Measurements from ENCODE around the gene SVEP1. TPM values are rescaled to one million over a fixed set of nuclear protein-coding genes. Genes with fewer than 3 reads are reported as not detected.
"Not testable (repeated sequence)": the region's sequence is repeated elsewhere in the genome, so short reads cannot be mapped to it uniquely, and the experiment has no call there.

Gene SVEP1
- polyA plus RNA-seq (ENCODE audit: insufficient read length in 3 of 3), result 10 to 100 TPM in 1 of 3 donors, 1 to 10 TPM in 2; 4.5 to 10.1 (median 6.8) TPM
- long read RNA-seq, donor 1, result 0 reads
- long read RNA-seq, donor 2, result 0 reads
- long read RNA-seq, donor 3, partial matches to known transcripts, result 5 of 5 reads
- long read RNA-seq, donor 3, other reads (novel, unspliced or antisense), result 0 of 5 reads
- long read RNA-seq, donor 4, result 0 reads
- long read RNA-seq, donor 5, result 0 reads
- long read RNA-seq, donor 6, result 0 reads
- long read RNA-seq, donor 7, result 0 reads
- long read RNA-seq, donor 8, partial matches to known transcripts, result 10 of 10 reads
- long read RNA-seq, donor 8, other reads (novel, unspliced or antisense), result 0 of 10 reads
- long read RNA-seq, donor 9, result 0 reads
- long read RNA-seq, donor 10, result 0 reads
- long read RNA-seq, donor 11, result 0 reads
- long read RNA-seq, donor 12, result 0 reads
- long read RNA-seq, donor 13, result 0 reads
- long read RNA-seq, donor 14, partial matches to known transcripts, result 6 of 6 reads
- long read RNA-seq, donor 14, other reads (novel, unspliced or antisense), result 0 of 6 reads
- long read RNA-seq, donor 15, full-length matches to known transcripts, result 1 of 1 reads
- long read RNA-seq, donor 15, partial matches to known transcripts, result 0 of 1 reads
- long read RNA-seq, donor 15, other reads (novel, unspliced or antisense), result 0 of 1 reads
- long read RNA-seq, donor 16, partial matches to known transcripts, result 5 of 5 reads
- long read RNA-seq, donor 16, other reads (novel, unspliced or antisense), result 0 of 5 reads

GRCh38 chr9:110579034-110579861, at the start of gene SVEP1:
Gene SVEP1, minus strand, starts transcription at chr9:110579741. Its CDS starts 198 bp downstream, at chr9:110579543.
- DNase-seq (ENCODE audit: extremely low read depth in 1 of 11, low read depth in 9 of 11, low spot score in 4 of 11), result peak in 6 of 11 donors; percentile 23 to 39 (median 36)

GRCh38 chr9:110626101-110626829, 46.7 kb upstream of the SVEP1 start:
- DNase-seq (ENCODE audit: extremely low read depth in 1 of 11, low read depth in 9 of 11, low spot score in 4 of 11), result no peak

GRCh38 chr9:110623462-110624025, 44.0 kb upstream of the SVEP1 start:
- peak in 7 of 11 donors; percentile 31 to 70 (median 51) for DNase-seq (ENCODE audit: extremely low read depth in 1 of 11, low read depth in 9 of 11, low spot score in 4 of 11)

- DNase-seq (ENCODE audit: extremely low read depth in 1 of 11, low read depth in 9 of 11, low spot score in 4 of 11), result no peak
Measured at GRCh38 chr9:110622368-110622767, 42.8 kb upstream of the SVEP1 start.

GRCh38 chr9:110620726-110621125, 41.2 kb upstream of the SVEP1 start:
- DNase-seq (ENCODE audit: extremely low read depth in 1 of 11, low read depth in 9 of 11, low spot score in 4 of 11), result no peak

- no peak for DNase-seq (ENCODE audit: extremely low read depth in 1 of 11, low read depth in 9 of 11, low spot score in 4 of 11)
Measured at GRCh38 chr9:110619831-110620230, 40.3 kb upstream of the SVEP1 start.

GRCh38 chr9:110615498-110615897, 36.0 kb upstream of the SVEP1 start:
- DNase-seq (ENCODE audit: extremely low read depth in 1 of 11, low read depth in 9 of 11, low spot score in 4 of 11), result no peak

- not testable (repeated sequence) for DNase-seq (ENCODE audit: extremely low read depth in 1 of 11, low read depth in 9 of 11, low spot score in 4 of 11)
Measured at GRCh38 chr9:110614576-110614975, 35.0 kb upstream of the SVEP1 start.

- no peak for DNase-seq (ENCODE audit: extremely low read depth in 1 of 11, low read depth in 9 of 11, low spot score in 4 of 11)
Measured at GRCh38 chr9:110606179-110606790, 26.7 kb upstream of the SVEP1 start.

- DNase-seq (ENCODE audit: extremely low read depth in 1 of 11, low read depth in 9 of 11, low spot score in 4 of 11), result no peak
Measured at GRCh38 chr9:110605565-110605964, 26.0 kb upstream of the SVEP1 start.

- DNase-seq (ENCODE audit: extremely low read depth in 1 of 11, low read depth in 9 of 11, low spot score in 4 of 11), result no peak
Measured at GRCh38 chr9:110604171-110604601, 24.6 kb upstream of the SVEP1 start.

GRCh38 chr9:110602281-110602680, 22.7 kb upstream of the SVEP1 start:
- no peak for DNase-seq (ENCODE audit: extremely low read depth in 1 of 11, low read depth in 9 of 11, low spot score in 4 of 11)

GRCh38 chr9:110601098-110601497, 21.6 kb upstream of the SVEP1 start:
- DNase-seq (ENCODE audit: extremely low read depth in 1 of 11, low read depth in 9 of 11, low spot score in 4 of 11), result no peak

GRCh38 chr9:110599468-110599867, 19.9 kb upstream of the SVEP1 start:
- DNase-seq (ENCODE audit: extremely low read depth in 1 of 11, low read depth in 9 of 11, low spot score in 4 of 11), result no peak

GRCh38 chr9:110592044-110592830, 12.7 kb upstream of the SVEP1 start:
- no peak for DNase-seq (ENCODE audit: extremely low read depth in 1 of 11, low read depth in 9 of 11, low spot score in 4 of 11)

GRCh38 chr9:110591526-110591925, 12.0 kb upstream of the SVEP1 start:
- DNase-seq (ENCODE audit: extremely low read depth in 1 of 11, low read depth in 9 of 11, low spot score in 4 of 11), result no peak

GRCh38 chr9:110590816-110591215, 11.3 kb upstream of the SVEP1 start:
- no peak for DNase-seq (ENCODE audit: extremely low read depth in 1 of 11, low read depth in 9 of 11, low spot score in 4 of 11)
